LNCaP clone FGC (cell line): Measurements from ENCODE around the gene ALKBH6.
A peak's percentile ranks its signal among the peaks of the same experiment; 100 is the strongest.

ENCODE experiments used
- DNase-seq: peaks from one replicate; pipeline ENCODE4 v3.0.0-alpha.2; 2011; ENCODE audit warnings: low read depth
- H3K4me3 ChIP-seq: 2 replicates; pipeline ENCODE4 v1.5.1; 2011; ENCODE audit warnings: mild to moderate bottlenecking, low read depth, low read length, control low read depth
- CTCF ChIP-seq: IDR thresholded peaks from 2 replicates; pipeline ENCODE4 v1.5.1; 2012; ENCODE audit warnings: mild to moderate bottlenecking; ENCODE audit not compliant: control insufficient read depth, insufficient read depth; ENCODE audit errors: extremely low read depth

ALKBH6 gene

DNA sequence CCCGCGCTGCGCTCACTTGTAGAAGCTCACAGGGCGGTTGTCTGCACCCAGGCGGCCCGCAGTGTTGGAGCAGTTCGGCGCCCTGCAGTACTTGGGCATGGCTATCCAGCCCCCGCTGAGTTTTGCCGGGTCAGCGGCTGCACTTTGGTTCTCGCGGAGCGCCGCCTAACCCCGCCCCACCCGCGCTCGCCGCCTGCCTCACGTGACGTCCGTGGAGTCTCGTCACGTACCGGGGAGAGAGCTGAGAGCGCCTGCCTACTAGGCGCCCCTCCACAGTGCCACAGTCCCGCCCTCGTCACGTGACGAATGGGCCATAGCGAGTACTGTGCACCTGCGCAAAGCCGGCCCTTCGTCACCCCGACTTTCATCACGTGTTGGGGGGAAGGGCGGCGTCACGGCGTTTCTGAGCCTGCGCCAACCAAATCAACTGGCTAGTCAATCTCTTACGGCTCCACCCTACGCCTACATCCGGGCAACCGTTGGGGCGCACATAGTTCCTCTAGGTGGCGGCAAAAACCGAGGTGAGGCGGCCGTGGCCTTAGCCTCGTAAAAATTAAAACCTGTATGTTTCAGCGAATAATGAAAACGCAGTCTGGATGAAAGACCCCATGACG, 40.2 kb upstream of the ALKBH6 start, which contains the start of gene THAP8:
THAP8 (minus strand) TSS at position 167 of the 614 bp plus-strand sequence; CDS start at position 99, 68 bp downstream.
- DNase-seq = peak; percentile 98

GRCh38 chr19:36051637-36052036, 37.6 kb upstream of the ALKBH6 start:
- DNase-seq = no peak
- no peak for TF ChIP-seq CTCF
- H3K4me3 ChIP-seq = no peak overlapping the region

More for the DNA sequence above, 40.2 kb upstream of the ALKBH6 start, which contains the start of gene THAP8:
- H3K4me3 ChIP-seq = peak within 1 kb of the TSS; percentile 84
- peak; percentile 45 for TF ChIP-seq CTCF

DNA sequence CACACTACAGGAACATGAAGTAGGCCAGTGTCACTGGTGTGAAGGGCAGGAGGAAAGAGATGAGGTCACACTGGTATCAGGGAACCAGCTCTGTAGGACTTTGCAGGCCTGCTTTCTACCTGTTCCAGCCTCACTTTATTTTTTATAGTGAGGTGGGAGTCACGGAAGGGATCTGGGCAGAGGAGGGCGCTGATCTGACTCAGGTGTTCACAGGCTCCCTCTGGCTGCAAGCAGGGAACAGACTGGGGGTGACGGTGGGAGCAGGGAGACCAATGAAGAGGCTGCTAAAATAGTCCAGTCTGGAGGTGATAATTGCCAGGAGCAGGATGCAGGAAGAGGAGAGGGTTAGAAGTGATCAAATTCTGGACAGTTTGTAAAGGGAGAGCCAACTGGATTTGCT, 37.2 kb upstream of the ALKBH6 start:
- no peak for TF ChIP-seq CTCF
- no peak overlapping the region for H3K4me3 ChIP-seq
- no peak for DNase-seq

GRCh38 chr19:36049080-36049698, 35.2 kb upstream of the ALKBH6 start:
- H3K4me3 ChIP-seq = no peak overlapping the region
- DNase-seq = no peak
- no peak for TF ChIP-seq CTCF

DNA sequence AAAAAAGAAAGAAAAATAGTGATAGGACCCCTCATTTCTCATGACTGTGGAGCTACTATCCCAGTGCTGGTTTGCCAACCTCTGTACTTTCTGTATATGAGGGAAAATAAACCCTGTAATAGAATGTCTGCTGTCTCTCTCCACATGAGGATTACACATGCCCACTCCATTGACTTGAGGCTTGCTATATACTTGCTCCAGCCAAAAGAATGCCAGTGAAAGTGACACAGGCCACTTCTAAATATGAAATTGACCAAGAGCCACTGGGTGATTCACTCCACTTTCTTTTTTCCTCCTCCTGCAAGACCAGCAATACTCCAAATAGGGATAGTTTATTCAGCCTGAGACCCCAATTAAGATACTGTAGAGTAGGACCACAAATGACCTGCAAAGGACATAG, 33.8 kb upstream of the ALKBH6 start:
- TF ChIP-seq CTCF = no peak
- H3K4me3 ChIP-seq = no peak overlapping the region
- no peak for DNase-seq

- H3K4me3 ChIP-seq = no peak overlapping the region
- TF ChIP-seq CTCF = no peak
- no peak for DNase-seq
Observed at GRCh38 chr19:36046443-36047050, 32.5 kb upstream of the ALKBH6 start.
